ENCODE data around the gene MAPK4.

MAPK4 gene

GRCh38 chr18:50647237-50647636, 87.3 kb downstream of the MAPK4 start:
- POLR2A ChIA-PET, result no interaction called here
- CTCF ChIA-PET, result no interaction called here

DNA sequence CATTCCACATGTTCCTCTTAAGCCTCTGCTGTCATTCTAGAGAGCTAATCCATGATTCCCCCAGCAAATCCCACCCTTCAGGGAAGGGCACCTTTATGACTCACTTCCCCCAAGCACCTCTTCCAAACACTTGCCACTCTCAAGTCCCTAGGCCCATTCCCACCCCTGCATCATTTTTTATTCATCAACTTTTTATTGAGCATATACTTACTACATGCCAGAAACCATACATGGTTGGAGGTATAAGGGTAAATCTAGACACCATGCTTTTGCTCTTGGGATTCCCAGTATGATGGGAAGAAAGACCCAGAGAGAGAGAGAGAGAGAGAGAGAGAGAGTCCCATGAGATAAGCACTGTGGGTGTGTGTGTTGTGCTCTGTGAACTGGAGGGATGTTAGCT, 87.9 kb downstream of the MAPK4 start:
- ChIA-PET POLR2A (no interaction called here), CTCF (no interaction called here)
- DNase-seq (ENCODE audit: low read depth, low spot score), result no peak
- TF ChIP-seq CTCF (IDR thresholded peaks at IDR 0.05; ENCODE audit: insufficient read depth, low read length, missing control alignments), result no peak
- no peak overlapping the region for H3K4me3 ChIP-seq (ENCODE audit: low read depth, low read length)

More at GRCh38 chr18:50647237-50647636, 87.3 kb downstream of the MAPK4 start:
- no peak overlapping the region for H3K4me3 ChIP-seq (ENCODE audit: low read depth, low read length)
- no peak for TF ChIP-seq CTCF (IDR thresholded peaks at IDR 0.05; ENCODE audit: insufficient read depth, low read length, missing control alignments)
- no peak for DNase-seq (ENCODE audit: low read depth, low spot score)

DNA sequence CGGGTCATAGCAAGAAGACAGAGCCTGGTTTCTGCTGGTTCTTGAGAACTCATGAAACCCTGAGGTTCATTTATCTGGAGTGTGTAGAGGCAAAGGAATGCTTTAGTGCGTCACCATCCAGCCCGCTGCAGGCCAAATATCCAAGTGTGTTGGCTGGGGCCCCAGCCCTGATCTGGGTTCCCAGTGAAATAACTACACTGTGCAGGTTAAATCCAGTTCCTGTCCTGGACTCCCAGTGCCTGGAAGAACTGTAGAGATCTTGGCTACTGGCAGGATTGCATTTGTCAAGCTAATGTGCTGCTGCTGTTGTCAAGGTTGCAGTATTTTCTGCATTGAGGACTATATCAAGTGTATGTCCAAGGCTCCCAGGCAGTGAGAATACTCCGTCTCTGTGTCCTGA, 89.9 kb downstream of the MAPK4 start:
- no peak for DNase-seq (ENCODE audit: low read depth, low spot score)
- TF ChIP-seq CTCF (IDR thresholded peaks at IDR 0.05; ENCODE audit: insufficient read depth, low read length, missing control alignments), result no peak
- POLR2A ChIA-PET, result no interaction called here
- CTCF ChIA-PET, result no interaction called here
- no peak overlapping the region for H3K4me3 ChIP-seq (ENCODE audit: low read depth, low read length)

DNA sequence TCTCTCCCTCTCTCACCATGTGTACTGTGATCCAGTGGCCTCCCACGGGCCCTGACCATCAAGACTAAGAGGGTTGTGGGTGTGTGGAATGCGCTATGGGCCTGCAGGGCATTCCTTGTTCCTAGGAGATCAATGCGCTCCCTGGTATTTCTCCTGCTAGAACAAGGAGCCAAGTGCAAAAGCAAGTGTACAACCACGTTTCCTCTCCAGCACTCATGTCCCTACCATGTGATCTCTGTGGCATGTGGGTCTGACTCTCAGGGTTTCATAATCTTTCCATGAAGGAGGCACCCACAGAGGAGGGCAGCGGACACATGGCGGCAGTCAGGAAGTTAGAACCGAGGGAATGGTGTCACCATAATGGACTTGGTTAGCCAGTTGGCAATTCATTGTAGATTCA, 91.4 kb downstream of the MAPK4 start:
- no peak for DNase-seq (ENCODE audit: low read depth, low spot score)
- TF ChIP-seq CTCF (IDR thresholded peaks at IDR 0.05; ENCODE audit: insufficient read depth, low read length, missing control alignments), result no peak
- CTCF ChIA-PET, result no interaction called here
- POLR2A ChIA-PET, result no interaction called here
- no peak overlapping the region for H3K4me3 ChIP-seq (ENCODE audit: low read depth, low read length)

GRCh38 chr18:50653402-50654093, 93.7 kb downstream of the MAPK4 start:
- CTCF ChIA-PET, result no interaction called here
- POLR2A ChIA-PET, result no interaction called here
- no peak for DNase-seq (ENCODE audit: low read depth, low spot score)
- H3K4me3 ChIP-seq (ENCODE audit: low read depth, low read length), result no peak overlapping the region
- TF ChIP-seq CTCF (IDR thresholded peaks at IDR 0.05; ENCODE audit: insufficient read depth, low read length, missing control alignments), result no peak

- POLR2A ChIA-PET, result no interaction called here
- no peak overlapping the region for H3K4me3 ChIP-seq (ENCODE audit: low read depth, low read length)
- no peak for DNase-seq (ENCODE audit: low read depth, low spot score)
- CTCF ChIA-PET, result no interaction called here
- no peak for TF ChIP-seq CTCF (IDR thresholded peaks at IDR 0.05; ENCODE audit: insufficient read depth, low read length, missing control alignments)
These were observed 94.3 kb downstream of the MAPK4 start for GRCh38 chr18:50654211-50654610.
